ENCODE results near the gene ATP2A3.

- TF ChIP-seq CTCF (IDR thresholded peaks at IDR 0.05) (no peak), POLR2A (IDR thresholded peaks at IDR 0.05) (no peak)
These were observed 45.7 kb downstream of the ATP2A3 start for GRCh38 chr17:3918372-3919122.

Data from heart left ventricle (tissue), 13 donors.